ENCODE data around the gene IFITM2.
"Not testable (repeated sequence)": the region's sequence is repeated elsewhere in the genome, so short reads cannot be mapped to it uniquely, and the experiment has no call there.

Gene IFITM2

DNA sequence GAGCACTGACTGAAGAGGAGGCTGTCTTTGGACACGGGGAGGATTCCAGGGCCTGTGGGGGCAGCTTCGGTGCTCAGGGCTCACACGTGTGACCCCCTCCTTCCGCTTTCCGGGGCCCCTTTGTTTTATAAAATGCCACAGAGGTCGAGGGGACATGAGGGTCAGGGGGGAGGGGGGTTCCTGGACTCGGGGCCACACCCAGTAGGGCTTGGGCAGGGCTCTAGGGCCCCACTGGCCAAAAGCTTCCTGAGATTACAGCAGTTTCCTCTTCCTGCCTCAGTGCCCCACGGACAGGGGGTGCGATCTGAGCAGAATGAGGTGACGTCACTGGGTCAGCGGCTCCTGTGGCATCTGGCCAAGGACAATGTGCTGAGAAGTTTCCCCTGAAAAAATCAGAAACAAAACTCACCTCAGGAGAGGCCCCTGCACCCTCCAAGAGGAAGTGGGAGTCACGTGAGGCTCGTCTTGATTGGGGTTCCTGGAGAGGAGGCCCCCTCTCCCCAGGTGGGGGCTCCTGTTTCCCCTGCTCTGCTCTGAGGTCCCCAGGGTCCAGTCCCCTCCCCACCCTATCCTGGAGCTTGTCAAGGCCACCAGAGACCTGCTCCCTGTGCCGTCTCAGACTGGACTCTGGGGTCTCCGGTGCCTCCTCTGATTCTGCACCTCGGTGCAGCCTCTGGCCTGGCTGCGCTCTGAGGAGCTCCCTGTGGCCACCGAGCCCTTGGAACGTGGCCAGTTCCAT is 19.4 kb downstream of the IFITM2 start:
- DNase-seq, result peak in 3 of 5 donors; percentile 47 to 79 (median 49)

DNA sequence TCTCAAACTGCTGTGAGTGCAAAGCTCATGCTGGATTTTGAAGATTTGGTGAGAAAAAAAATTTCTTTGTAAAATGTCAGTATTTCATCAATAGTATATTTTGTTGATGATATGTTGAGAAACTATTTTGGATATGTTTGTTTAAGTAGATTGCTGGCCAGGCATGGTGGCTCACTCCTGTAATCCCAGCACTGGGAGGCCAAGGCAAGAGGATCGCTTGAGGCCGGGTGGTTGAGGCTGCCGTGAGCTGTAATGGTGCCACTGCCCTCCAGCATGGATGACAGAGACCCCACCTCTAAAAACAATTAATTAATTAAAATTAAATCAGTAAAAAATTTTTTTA is 19.9 kb downstream of the IFITM2 start:
- DNase-seq, result no peak

DNA sequence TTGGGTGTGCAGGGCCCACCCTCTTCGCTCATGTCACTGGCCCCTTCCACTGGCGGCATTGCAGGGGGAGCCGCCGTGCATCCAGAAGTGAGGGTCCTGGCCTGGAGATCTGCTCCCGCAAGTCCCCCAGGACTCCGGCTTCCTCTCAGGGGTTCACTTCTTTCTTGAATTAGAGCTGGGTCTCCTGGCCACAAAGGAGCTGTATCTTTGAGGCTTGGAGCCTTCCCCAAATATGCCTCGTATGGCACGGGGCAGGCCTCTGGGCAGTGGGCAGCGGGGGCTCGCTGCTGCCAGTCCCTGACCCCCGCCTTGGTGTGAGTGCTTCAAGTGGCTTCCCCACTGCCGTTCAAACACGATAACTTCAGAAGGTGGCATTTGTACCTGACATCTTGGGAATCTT is 20.4 kb downstream of the IFITM2 start:
- no peak for DNase-seq

DNA sequence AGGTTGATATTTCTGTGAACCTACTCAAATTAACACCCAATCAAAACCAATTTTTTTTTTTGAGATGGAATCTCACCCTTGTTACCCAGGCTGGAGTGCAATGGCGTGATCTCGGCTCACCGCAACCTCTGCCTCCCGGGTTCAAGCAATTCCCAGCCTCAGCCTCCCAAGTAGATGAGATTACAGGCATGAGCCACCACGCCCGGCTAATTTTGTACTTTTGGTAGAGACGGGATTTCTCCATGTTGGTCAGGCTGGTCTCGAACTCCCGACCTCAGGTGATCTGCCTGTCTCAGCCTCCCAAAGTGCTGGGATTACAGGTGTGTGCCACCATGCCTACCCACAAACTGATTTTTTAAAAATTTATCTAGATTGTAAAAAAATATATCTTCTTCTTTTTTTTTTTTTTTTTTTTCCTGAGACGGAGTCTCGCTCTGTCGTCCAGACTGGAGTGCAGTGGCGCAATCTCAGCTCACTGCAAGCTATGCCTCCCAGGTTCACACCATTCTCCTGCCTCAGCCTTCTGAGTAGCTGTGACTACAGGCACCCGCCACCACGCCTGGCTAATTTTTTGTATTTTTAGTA is 21.0 kb downstream of the IFITM2 start:
- not testable (repeated sequence) for DNase-seq

DNA sequence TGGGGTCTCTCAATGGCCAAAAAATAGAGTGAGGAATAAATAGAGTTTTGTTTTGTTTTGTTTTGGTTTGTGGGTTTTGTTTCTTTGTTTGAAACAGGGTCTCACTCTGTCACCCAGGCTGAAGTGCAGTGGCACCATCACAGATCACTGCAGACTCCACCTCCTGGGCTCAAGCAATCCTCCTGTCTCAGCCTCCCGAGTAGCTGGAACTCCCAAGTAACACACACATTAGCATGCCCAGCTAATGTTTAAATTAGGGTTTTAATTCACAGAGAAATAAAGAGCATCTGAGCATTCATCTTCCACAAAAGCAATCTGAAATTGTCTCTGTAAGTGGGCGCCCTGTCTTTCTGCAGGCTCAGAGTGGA is 22.3 kb downstream of the IFITM2 start:
- DNase-seq, result no peak

DNA sequence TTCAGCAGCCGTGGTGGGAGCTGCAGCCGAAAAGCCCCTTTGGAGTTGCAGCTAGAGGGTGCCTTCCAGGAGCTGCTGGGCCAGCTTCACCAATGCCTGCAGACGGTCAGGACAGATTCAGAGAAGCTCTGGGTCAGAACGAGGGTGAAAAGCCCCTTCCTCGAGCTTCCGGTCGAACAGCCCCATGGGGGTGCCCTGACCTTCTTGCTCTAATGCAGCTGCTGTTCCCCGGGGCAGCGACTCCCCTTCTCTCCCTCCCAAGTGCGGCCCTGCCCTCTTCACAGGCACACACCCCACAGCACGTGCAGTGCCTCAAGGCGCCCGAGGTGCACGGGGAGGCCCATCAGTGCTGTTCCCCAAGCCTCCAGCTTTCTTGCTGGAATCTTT is 22.7 kb downstream of the IFITM2 start:
- no peak for DNase-seq

DNA sequence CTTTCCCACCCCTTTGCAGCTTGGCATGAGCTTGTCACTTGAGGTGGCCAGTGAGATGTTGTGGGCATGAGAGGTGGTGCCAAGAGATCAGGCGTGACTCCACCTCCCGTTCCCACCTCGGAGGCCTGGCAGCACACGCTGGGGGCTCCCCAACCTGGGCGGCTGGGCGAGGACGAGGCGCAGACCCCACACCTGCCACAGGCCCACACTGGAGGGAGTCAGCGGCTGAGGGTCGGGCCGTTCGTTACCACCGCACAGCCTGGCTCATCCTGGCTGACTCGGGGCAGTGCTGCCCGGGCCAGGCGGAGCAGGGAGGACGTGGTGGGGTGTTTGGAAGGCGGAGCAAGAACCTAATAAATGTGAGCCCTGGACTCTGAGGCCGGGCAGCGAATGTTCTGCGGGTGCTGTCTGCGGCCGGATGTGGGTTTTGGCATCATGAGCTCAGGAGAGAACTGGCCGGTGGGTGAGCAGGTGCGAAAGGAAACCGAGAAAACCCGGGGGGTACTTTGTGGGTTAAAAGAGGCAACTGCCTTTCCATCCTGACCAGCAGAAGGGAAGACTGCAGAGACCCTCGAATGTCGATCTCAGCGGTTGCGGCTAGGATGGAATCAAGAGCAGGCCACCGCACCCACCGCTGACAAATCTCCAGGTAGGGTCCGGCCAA is 23.2 kb downstream of the IFITM2 start:
- peak in 1 of 5 donors; percentile 49 for DNase-seq

DNA sequence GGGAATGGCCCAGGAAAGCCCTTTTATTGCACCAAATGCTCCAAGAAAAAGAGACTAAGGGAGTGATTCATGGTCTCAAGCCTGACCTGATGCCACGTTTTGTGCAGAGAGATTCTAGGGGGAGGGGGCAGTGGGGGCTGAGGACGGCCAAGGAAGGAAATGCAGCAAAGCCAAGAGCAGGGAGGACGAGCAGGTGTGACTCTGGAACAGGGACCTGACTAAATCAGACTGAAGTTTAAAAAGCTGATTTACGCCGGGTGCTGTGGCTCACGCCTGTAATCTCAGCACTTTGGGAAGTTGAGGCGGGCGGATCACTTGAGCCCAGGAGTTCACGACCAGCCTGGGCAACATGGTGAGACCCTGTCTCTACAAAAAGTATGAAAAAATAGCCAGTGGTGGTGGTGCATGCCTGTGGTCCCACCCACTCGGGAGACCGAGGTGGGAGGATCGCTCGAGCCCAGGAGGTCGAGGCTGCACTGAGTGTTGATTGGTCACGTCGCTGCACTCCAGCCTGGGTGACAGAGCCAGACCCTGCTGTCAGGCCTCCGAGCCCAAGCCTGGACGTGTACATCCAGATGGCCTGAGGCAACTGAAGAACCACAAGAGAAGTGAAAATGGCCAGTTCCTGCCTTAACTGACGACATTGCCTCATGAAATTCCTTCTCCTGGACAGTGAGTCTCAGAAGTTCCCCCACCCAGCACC is 23.9 kb downstream of the IFITM2 start:
- no peak for DNase-seq

DNA sequence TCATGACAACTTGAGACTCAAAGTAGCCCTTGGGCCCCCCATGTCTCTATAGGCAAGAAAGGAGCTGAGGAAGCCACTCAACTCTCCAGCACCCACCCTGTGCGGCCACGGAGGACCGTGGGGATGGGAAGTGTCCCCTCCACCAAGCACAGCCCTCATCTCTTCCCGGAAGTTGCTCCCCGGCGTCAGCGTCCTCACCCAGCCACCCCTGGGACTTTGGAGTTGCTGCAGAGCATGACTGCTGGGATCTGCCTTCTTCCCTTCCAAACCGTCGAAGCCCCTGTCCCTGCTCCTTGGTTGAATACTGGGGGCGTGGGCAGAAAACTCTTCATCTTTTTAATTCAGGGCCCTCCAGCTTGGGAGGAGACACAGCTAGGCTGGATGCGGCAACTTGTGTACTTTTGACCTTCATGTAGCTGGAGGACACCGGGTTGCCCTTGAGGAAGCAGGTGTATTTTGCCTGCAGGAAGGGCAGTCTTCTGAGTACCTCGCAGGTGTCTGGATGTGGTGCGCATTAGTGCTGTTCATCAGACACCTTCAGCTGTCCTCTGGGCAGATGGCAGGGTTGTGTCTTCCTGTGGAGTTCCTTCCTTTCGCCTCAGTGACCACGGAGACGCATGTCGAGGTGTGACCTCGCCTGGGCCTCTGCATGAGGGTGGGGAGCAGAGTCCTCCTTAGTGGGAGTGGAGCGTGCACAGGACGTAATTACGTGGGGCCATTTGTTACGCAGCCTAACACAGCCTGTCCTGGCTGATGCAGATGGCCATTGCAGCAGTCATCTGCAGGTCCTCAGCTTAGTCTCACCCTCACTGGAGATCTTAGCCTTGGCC is 25.2 kb downstream of the IFITM2 start:
- no peak for DNase-seq

DNA sequence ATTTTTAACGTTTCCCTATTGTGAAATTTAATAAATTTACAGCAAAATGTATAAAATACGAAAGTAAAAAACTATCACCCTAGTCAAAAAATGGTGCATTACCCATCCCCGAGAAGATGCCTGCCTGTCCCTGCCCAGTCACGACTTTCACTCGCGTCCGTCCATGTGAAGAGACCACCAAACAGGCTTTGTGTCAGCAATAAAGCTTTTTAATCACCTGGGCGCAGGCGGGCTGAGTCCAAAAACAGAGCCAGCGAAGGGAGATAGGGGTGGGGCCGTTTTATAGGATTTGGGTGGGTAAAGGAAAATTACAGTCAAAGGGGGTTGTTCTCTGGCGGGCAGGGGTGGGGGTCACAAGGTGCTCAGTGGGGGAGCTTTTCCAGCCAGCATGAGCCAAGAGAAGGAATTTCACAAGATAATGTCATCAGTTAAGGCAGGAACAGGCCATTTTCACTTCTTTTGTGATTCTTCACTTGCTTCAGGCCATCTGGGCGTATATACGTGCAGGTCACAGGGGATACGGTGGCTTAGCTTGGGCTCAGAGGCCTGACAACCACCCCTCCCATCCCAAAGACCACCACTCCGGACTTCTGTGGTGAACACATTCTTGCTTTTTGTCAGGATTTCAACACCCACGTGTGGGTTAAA is 26.1 kb downstream of the IFITM2 start:
- DNase-seq, result not testable (repeated sequence)

DNA sequence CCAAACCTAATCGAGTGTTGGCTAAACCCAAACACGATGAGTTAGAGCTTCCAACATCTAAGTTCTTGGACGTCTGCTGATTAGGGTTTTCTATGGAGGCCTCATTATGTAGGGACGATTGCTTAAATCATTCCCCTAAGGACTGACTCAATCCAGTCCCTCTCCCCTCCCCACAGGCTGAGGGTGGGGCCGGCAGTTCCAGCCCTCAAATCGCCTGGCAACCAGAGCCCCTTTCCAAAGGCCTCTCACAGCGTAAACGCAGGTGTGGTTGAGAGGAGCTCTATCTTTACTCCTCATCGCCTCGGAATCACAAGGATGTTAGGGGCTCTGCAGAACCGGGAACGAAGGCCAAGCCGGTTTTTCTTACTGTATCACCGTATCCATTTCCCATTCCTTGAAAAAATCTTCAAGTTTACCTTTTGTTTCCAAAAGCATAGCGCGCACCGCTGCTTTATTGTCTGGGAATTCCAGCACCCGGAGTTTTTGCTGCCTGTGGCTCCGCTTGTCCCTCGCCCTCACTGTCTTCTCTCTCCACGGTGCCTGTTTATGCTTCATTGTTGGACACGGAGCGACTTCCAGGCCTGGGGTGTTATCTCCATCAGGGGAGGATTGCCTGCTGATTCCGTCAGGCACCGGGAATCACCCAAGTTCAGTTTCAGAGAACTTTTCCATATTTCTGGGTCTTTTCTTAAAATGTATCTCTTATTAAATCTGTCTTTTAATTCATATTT is 26.8 kb downstream of the IFITM2 start:
- DNase-seq, result no peak

DNA sequence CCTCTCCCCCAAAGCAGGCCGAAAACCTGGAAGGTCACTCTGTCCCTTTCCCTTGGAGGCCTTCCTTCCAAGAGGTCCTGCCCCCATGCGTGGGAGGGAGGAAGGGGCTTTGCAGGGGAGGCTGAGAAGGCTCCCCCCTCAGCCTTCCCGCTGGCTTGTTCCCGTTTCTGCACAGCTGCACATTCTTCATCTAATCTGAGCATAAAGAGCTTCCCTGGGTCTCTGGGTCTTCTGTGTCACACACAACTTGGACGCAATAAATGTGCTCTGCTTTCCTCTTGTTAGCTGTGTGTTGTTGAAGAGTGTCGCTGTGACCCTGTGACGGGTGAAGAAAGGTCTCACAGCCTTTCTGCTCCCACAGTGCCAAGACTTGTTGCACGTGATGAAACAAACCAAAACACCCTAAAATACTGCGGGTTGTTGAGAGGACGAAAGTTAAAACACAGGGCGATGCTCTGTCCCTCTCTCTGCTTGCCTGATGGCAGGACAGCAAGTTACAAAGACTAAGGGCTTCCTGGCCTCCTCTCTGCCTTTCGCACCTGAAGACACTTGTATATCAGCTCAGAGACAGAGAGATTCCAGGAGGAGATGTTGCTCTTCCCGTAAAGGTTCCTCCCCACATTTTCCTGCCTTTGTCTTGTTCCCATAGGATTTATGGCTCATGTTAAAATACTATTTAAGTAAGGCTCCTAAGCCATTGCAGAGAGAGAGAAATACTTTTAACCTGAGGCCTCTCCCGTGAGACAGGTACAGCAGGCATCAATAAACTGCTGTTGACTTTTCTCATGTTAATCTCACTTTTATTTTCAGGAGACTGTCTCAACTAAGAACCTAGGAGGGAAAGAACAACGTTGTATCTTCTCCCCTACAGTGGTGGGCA is 28.4 kb downstream of the IFITM2 start:
- no peak for DNase-seq

DNA sequence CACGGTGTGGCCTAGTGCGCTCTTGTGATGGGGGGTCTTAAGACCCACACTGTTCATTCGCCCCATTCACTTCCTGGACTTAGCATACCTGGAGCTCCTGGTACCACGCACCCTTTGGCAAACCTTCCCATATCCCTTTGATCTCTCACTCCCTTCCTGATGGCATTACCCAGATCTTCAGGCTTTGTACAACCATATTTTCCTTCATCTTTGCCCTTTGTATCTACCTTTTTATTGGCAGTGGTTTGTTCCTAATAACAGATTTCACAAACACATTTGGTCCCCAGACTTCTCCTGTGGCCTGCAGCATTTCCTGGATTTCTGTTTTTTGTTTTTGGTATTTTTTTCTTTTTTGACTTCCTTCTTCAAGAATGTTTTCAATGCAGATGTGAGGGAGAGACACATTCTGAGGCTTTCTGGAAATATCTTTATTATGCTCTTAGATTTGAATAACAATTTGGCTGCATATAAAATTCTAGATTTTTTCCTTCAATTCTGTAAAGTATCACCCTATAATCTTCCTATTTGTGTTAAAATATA is 29.1 kb downstream of the IFITM2 start:
- no peak for DNase-seq

DNA sequence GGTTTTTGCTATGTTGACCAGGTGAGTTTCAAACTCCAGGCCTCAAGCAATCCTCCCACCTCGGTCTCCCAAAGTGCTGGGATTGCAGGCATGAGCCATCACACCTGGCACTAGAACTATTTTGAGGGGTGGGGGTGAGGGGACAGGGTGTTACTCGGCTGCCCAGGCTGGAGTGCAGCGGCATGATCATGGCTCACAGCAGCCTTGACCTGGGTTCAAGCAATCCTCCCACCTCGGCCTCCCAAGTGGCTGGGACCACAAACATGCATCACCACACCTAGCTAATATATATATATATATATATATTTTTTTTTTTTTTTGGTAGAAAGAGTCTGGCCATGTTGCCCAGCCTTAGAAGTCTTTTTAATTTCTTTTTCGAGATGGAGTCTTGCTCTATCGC is 30.1 kb downstream of the IFITM2 start:
- DNase-seq, result no peak

DNA sequence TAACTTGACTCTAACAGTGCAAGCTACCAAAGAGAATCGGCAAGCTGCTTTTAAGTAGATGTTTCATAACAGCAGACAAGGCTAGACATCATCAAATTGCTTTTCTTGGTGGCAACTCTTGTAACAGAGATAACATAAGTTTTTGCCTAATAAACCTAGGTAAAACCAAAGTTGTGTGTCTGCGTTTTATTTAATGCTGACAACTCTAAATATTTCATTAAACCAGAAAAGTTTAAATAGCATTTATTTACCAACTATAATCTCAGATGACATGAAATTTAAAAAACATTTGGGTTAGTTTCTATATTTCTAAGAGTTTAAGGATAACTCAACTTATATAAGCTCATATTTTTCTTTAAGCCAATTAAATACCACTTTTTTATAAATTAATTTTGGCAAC is 32.3 kb downstream of the IFITM2 start:
- no peak for DNase-seq

DNA sequence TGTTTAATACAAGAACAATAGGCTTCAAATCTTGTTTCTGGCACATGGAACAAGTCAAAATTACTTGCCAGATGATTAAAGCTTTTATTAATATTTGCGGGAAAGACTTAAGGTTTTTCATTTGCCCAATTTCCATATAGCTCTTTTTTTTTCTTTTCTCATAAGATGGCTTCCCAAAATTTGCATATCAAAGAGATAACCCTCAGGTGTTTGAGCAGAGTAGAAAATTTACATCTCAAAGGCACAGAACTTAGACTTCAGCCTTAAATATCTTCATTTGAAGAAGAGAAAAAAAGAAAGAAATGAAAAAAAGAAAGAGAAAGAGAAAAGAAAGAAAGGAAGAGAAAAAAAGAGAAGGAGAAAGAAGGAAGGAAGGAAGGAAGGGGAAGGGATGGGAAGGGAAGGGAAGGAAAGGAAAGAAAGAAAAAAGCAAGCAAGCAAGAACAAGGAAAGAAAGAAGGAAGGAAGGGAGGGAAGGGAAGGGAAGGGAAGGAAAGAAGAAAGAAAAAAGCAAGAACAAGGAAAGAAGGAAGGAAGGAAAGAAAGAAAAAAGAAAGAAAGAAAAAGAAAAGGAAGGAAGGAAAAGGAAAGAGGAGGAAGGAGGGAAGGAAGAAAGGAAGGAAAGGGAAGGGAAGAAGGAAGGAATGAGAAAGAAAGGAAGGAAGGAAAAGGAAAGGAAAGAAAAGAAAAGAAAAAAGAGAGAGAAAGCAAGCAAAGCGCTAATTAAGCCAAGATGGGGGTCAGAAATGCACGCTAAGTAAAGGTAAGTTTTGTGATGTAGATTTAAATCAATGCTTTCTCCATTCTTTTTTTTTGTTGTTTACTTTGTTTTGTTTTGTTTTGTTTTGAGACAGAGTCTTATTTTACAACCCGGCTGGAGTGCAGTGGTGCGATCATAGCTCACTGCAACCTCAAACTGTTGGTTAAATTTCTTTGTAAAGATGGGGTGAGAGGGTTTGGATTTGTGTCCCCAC is 33.2 kb downstream of the IFITM2 start:
- DNase-seq, result no peak

DNA sequence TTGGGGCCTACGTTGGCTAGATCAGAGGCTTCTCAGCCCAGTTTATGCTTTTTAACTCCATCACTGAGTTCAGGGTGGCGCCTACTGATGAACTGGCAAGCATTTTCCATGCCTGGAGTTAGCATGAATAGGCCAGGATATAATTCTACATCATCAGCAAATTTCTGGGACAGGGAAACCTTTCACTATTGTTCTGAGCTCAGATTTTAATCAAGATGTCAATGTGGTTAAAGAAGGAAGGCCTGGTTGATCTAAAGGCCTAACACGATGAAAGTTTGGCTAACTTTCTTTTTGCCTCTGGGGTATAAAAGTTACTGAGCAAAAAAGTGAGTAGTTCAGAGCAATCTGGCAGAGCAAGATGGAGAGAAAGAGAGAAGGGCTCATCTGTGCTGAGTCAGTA is 34.7 kb downstream of the IFITM2 start:
- DNase-seq, result no peak

DNA sequence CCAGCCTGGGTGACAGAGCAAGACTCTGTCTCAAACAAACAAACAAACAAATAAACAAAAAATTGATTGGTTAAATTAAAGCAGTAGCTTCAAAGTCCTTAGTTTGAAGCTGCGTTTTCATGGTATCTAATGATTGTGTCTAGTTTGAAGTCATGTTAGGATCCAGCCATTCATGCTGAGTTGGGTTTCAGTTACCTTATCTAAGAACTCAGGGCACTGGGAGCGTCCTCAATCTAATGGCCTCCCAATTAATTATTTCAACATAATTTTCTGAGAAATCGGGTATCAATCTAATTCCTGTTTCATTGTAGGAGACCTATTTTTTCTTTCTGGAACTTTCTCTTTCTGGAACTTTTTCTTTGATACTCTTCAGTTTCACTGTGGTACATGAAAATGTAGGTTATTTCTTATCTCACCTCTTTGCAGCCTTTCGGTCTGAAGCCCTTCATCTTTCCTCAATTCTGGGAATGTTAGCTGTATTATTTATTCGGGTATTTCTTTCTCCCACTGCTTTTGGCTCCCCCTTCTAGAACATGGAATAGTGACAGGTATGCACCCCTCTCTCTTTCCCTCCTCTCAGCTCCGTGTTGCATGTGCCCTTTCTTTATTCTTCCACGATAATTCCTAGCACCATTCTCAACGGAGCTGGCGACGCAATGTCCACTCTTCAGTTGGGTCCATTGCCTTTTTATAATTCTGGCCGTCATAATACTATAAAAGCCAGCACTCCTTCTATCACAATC is 37.4 kb downstream of the IFITM2 start:
- DNase-seq, result no peak
